Testis (tissue), 3 donors: ENCODE data around the gene CCDC81. TPM values are rescaled to one million over a fixed set of nuclear protein-coding genes. Genes with fewer than 3 reads are reported as not detected.

Experiments used
- DNase-seq: peaks from one replicate; pipeline ENCODE4 v3.0.0-alpha.2; 2019
- H3K27ac ChIP-seq, 2 donors: fragments of 200-600 bp; sonication (generic); one replicate each; pipeline ENCODE4 v1.5.1; 2019
- H3K27me3 ChIP-seq: fragments of 200-600 bp; sonication (generic); one replicate; pipeline ENCODE4 v1.5.1; 2019
- H3K36me3 ChIP-seq: fragments of 200-600 bp; sonication (generic); one replicate; pipeline ENCODE4 v1.5.1; 2017; ENCODE audit warnings: low read depth; ENCODE audit errors: missing control alignments
- H3K4me1 ChIP-seq: fragments of 200-600 bp; sonication (generic); one replicate; pipeline ENCODE4 v1.5.1; 2019
- H3K4me3 ChIP-seq, 2 donors: fragments of 200-600 bp; sonication (generic); one replicate each; pipeline ENCODE4 v1.5.1; 2017 to 2019
- H3K9me3 ChIP-seq: fragments of 200-600 bp; sonication (generic); one replicate; pipeline ENCODE4 v1.5.1; 2017
- CTCF ChIP-seq, 3 experiments: fragments of 450-650 bp in 2 of 3; fragments of 200-600 bp in 1 of 3; sonication (generic) in 1 of 3; IDR thresholded peaks; one replicate each; pipeline ENCODE4 v1.5.1; 2016 to 2019; ENCODE audit warnings: antibody characterized with exemption in 3 of 3, mild to moderate bottlenecking in 2 of 3, moderate library complexity in 1 of 3
- POLR2A ChIP-seq: fragments of 450-650 bp; IDR thresholded peaks from one replicate; pipeline ENCODE4 v1.6.1; 2017; ENCODE audit warnings: antibody characterized with exemption, mild to moderate bottlenecking, moderate library complexity
- WGBS, 2 donors: methylation state at CpG; one replicate each; pipeline ENCODE4 v1.1.5; 2018; 5-methylcytosine and 5-hydroxymethylcytosine counted together
- intact Hi-C: fragments of 100-400 bp; cut with DNase I; formaldehyde crosslinking; loops from one replicate; pipeline ENCODE4 v1.15.1; 2023; ENCODE audit warnings: low total_unique reads
- polyA plus RNA-seq: library from polyadenylated mRNA; stranded (reverse); fragments of 350-450 nt; fragmentation: Illumina TruSeq; extraction: RNeasy Lipid Tissue Mini Kit (QIAGEN cat#74804); gene quantifications from one replicate; pipeline ENCODE4 v1.2.3, GENCODE V29; 2014; ENCODE audit warnings: low read depth, low replicate concordance; ENCODE audit not compliant: insufficient read depth
- total RNA-seq, 2 donors: library from RNA; depleted of rRNA; stranded (reverse); fragments of >200 nt; gene quantifications; one replicate each; pipeline ENCODE4 v1.2.3, GENCODE V29; 2016

The CCDC81 gene
- total and polyA plus RNA-seq, 3 donors from 2014 or later = 3.8 to 16.0 (median 5.3) TPM

GRCh38 chr11:86453290-86454030 is 78.8 kb downstream of the CCDC81 start:
- no peak for DNase-seq
- intact Hi-C loops = no loop called here
- WGBS, 2 donors = 90 to 93% methylated on average over 2 of the region's 2 CpGs
- Histone ChIP-seq H3K9me3 (no peaks in the 10 kb centered on the region), H3K27ac (no peak overlapping the region), H3K27me3 (no peaks in the 10 kb centered on the region), H3K36me3 (no peaks in the 10 kb centered on the region), H3K4me1 (peaks cover 5% of the 10 kb centered on the region), H3K4me3 (no peak overlapping the region)
- TF ChIP-seq CTCF (IDR thresholded peaks at IDR 0.05) = no peak
- no peak for TF ChIP-seq POLR2A

- no peaks in the 10 kb centered on the region for H3K9me3 ChIP-seq
- DNase-seq = peak; percentile 95
- peaks cover 20% of the 10 kb centered on the region for H3K4me1 ChIP-seq
- no peaks in the 10 kb centered on the region for H3K27me3 ChIP-seq
- H3K27ac ChIP-seq = no peak overlapping the region
- no peak overlapping the region for H3K4me3 ChIP-seq
- no peaks in the 10 kb centered on the region for H3K36me3 ChIP-seq
- TF ChIP-seq POLR2A = no peak
- peak; percentile 80 to 92 (median 85) for TF ChIP-seq CTCF (IDR thresholded peaks at IDR 0.05)
- WGBS, 2 donors = 21 to 25% methylated on average over 9 of the region's 9 CpGs
- intact Hi-C loops = loop anchor here (5.0 kb wide), 2 partner anchors 161 to 361 kb away; no protein-coding TSS in a partner anchor
These were observed 81.6 kb downstream of the CCDC81 start for GRCh38 chr11:86456075-86456939.

- H3K4me3 ChIP-seq = no peak overlapping the region
- intact Hi-C loops = loop anchor here (5.0 kb wide), 2 partner anchors 159 to 359 kb away; no protein-coding TSS in a partner anchor
- TF ChIP-seq CTCF (IDR thresholded peaks at IDR 0.05) (no peak), POLR2A (no peak)
- H3K27me3 ChIP-seq = no peaks in the 10 kb centered on the region
- H3K4me1 ChIP-seq = peaks cover 20% of the 10 kb centered on the region
- no peak overlapping the region for H3K27ac ChIP-seq
- no peak for DNase-seq
- no peaks in the 10 kb centered on the region for H3K9me3 ChIP-seq
- WGBS, 2 donors = 83 to 87% methylated on average over 5 of the region's 5 CpGs
- H3K36me3 ChIP-seq = no peaks in the 10 kb centered on the region
These were observed 83.8 kb downstream of the CCDC81 start for GRCh38 chr11:86458294-86459001.

GRCh38 chr11:86459002-86459385 is 84.3 kb downstream of the CCDC81 start:
- H3K9me3 ChIP-seq = no peaks in the 10 kb centered on the region
- peaks cover 20% of the 10 kb centered on the region for H3K4me1 ChIP-seq
- peak overlapping the region; percentile 39 to 60 for H3K27ac ChIP-seq
- no peaks in the 10 kb centered on the region for H3K27me3 ChIP-seq
- no peak for DNase-seq
- no peak overlapping the region for H3K4me3 ChIP-seq
- TF ChIP-seq POLR2A (no peak), CTCF (IDR thresholded peaks at IDR 0.05) (no peak)
- 86 to 100% methylated on average over 1 of the region's 1 CpG for WGBS, 2 donors
- intact Hi-C loops = loop anchor here (5.0 kb wide), 2 partner anchors 158 to 358 kb away; no protein-coding TSS in a partner anchor
- H3K36me3 ChIP-seq = no peaks in the 10 kb centered on the region
